ENCODE results near the gene SLC9A9. TPM values are rescaled to one million over a fixed set of nuclear protein-coding genes. Genes with fewer than 3 reads are reported as not detected.
"Not testable (repeated sequence)": the region's sequence is repeated elsewhere in the genome, so short reads cannot be mapped to it uniquely, and the experiment has no call there.

The SLC9A9 gene
- total RNA-seq, 2 experiments from 2014 or later, result 13.8 to 16.4 TPM

GRCh38 chr3:143819890-143820289, 28.4 kb downstream of the SLC9A9 start:
- no peaks in the 10 kb centered on the region for H3K9me3 Mint-ChIP-seq
- peaks cover under 1% of the 10 kb centered on the region for H3K36me3 Mint-ChIP-seq (ENCODE audit: low read depth)
- no peak overlapping the region for H3K27ac Mint-ChIP-seq
- ChIA-PET CTCF (no interaction called here), POLR2A (no interaction called here)
- no peaks in the 10 kb centered on the region for H3K27me3 Mint-ChIP-seq
- no peak for DNase-seq
- H3K4me3 Mint-ChIP-seq, result no peak overlapping the region
- H3K4me1 Mint-ChIP-seq, result peaks cover 35% of the 10 kb centered on the region

- Mint-ChIP-seq H3K4me1 (peaks cover 19% of the 10 kb centered on the region), H3K9me3 (no peaks in the 10 kb centered on the region), H3K4me3 (no peak overlapping the region), H3K36me3 (ENCODE audit: low read depth) (peaks cover 5% of the 10 kb centered on the region), H3K27me3 (no peaks in the 10 kb centered on the region), H3K27ac (no peak overlapping the region)
- peak; percentile 10 for DNase-seq
- POLR2A ChIA-PET, result no interaction called here
- CTCF ChIA-PET, result no interaction called here
Measured at GRCh38 chr3:143814443-143814889, 33.8 kb downstream of the SLC9A9 start.

- ChIA-PET POLR2A (no interaction called here), CTCF (no interaction called here)
- Mint-ChIP-seq H3K4me1 (peaks cover 19% of the 10 kb centered on the region), H3K27ac (no peak overlapping the region), H3K9me3 (no peaks in the 10 kb centered on the region), H3K36me3 (ENCODE audit: low read depth) (peaks cover 5% of the 10 kb centered on the region), H3K4me3 (no peak overlapping the region), H3K27me3 (no peaks in the 10 kb centered on the region)
- DNase-seq, result no peak
Measured at GRCh38 chr3:143812481-143812880, 35.8 kb downstream of the SLC9A9 start.

GRCh38 chr3:143811602-143812001, 36.7 kb downstream of the SLC9A9 start:
- no peak for DNase-seq
- Mint-ChIP-seq H3K4me3 (no peak overlapping the region), H3K4me1 (peaks cover 19% of the 10 kb centered on the region), H3K27ac (no peak overlapping the region), H3K27me3 (no peaks in the 10 kb centered on the region), H3K9me3 (no peaks in the 10 kb centered on the region), H3K36me3 (ENCODE audit: low read depth) (peaks cover 5% of the 10 kb centered on the region)
- ChIA-PET CTCF (no interaction called here), POLR2A (no interaction called here)

GRCh38 chr3:143810953-143811265, 37.4 kb downstream of the SLC9A9 start:
- ChIA-PET POLR2A (no interaction called here), CTCF (no interaction called here)
- no peaks in the 10 kb centered on the region for H3K9me3 Mint-ChIP-seq

GRCh38 chr3:143810166-143810952, 37.9 kb downstream of the SLC9A9 start:
- CTCF ChIA-PET, result no interaction called here
- no peak overlapping the region for H3K27ac Mint-ChIP-seq
- no peaks in the 10 kb centered on the region for H3K27me3 Mint-ChIP-seq

More at GRCh38 chr3:143810953-143811265, 37.4 kb downstream of the SLC9A9 start:
- H3K36me3 Mint-ChIP-seq (ENCODE audit: low read depth), result peaks cover 5% of the 10 kb centered on the region
- H3K4me3 Mint-ChIP-seq, result no peak overlapping the region
- DNase-seq, result no peak
- H3K27ac Mint-ChIP-seq, result no peak overlapping the region
- H3K4me1 Mint-ChIP-seq, result peaks cover 19% of the 10 kb centered on the region
- no peaks in the 10 kb centered on the region for H3K27me3 Mint-ChIP-seq

DNA sequence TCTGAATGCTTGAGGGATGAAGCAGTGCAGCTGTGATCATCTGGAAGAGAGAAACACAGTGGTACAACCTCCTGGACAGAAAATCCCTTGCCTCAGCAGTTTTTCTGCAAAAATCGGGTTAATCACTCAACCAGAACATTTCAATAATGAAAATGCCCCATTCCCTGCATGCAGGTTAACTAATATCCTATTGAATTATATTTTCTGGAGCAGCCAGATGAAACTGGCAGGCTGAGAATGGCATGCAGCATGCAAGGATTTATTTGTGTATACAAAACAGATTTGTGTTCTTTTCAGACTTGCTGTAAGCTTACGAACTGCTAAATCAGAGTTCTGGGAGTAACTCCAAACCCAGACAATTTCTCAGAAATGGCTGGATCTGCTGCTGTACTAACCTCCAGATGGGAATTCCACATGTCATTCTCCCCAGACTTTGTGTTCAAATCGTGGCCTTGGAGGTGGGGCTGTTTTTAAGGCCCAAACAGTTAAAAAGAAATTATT, 39.1 kb downstream of the SLC9A9 start:
- H3K27ac Mint-ChIP-seq, result no peak overlapping the region
- H3K4me3 Mint-ChIP-seq, result no peak overlapping the region
- ChIA-PET CTCF (no interaction called here), POLR2A (no interaction called here)
- DNase-seq, result no peak
- H3K36me3 Mint-ChIP-seq (ENCODE audit: low read depth), result no peaks in the 10 kb centered on the region
- no peaks in the 10 kb centered on the region for H3K9me3 Mint-ChIP-seq
- H3K4me1 Mint-ChIP-seq, result peaks cover 8% of the 10 kb centered on the region
- H3K27me3 Mint-ChIP-seq, result no peaks in the 10 kb centered on the region

More at GRCh38 chr3:143810166-143810952, 37.9 kb downstream of the SLC9A9 start:
- peaks cover 19% of the 10 kb centered on the region for H3K4me1 Mint-ChIP-seq
- POLR2A ChIA-PET, result no interaction called here
- H3K9me3 Mint-ChIP-seq, result no peaks in the 10 kb centered on the region
- H3K36me3 Mint-ChIP-seq (ENCODE audit: low read depth), result peaks cover 5% of the 10 kb centered on the region
- DNase-seq, result no peak
- no peak overlapping the region for H3K4me3 Mint-ChIP-seq

DNA sequence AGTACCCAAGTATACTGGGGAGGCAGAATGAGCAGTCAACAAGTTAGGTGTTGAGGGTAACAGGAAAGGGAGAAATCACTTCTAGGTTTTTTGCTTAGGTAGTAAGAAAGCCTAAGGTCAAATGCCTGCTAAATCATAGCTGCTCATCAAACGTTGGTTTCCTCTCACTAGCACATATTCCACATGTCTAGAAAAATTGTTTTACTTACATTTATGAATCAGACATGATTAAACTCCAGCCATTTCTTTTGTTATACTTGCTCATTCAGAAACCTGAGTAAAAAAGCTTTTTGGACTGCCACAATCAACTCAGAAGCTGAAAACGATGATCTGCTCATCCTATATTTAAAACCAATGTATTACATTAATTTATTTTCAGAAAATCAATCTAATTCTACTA, 40.2 kb downstream of the SLC9A9 start:
- no peaks in the 10 kb centered on the region for H3K27me3 Mint-ChIP-seq
- CTCF ChIA-PET, result no interaction called here
- DNase-seq, result no peak
- H3K36me3 Mint-ChIP-seq (ENCODE audit: low read depth), result no peaks in the 10 kb centered on the region
- no peak overlapping the region for H3K4me3 Mint-ChIP-seq
- H3K9me3 Mint-ChIP-seq, result no peaks in the 10 kb centered on the region
- POLR2A ChIA-PET, result no interaction called here
- no peak overlapping the region for H3K27ac Mint-ChIP-seq
- no peaks in the 10 kb centered on the region for H3K4me1 Mint-ChIP-seq

GRCh38 chr3:143806038-143806437, 42.2 kb downstream of the SLC9A9 start:
- Mint-ChIP-seq H3K4me1 (no peaks in the 10 kb centered on the region), H3K4me3 (no peak overlapping the region), H3K27ac (no peak overlapping the region), H3K27me3 (no peaks in the 10 kb centered on the region), H3K36me3 (ENCODE audit: low read depth) (no peaks in the 10 kb centered on the region), H3K9me3 (no peaks in the 10 kb centered on the region)
- CTCF ChIA-PET, result interaction anchor here (0.9 kb wide), 1 partner anchor 16 kb away, joined by 3 read pairs; no protein-coding TSS in a partner anchor
- no peak for DNase-seq
- POLR2A ChIA-PET, result interaction anchor here (0.7 kb wide), 1 partner anchor 17 kb away, joined by 4 read pairs; no protein-coding TSS in a partner anchor

GRCh38 chr3:143805476-143805875, 42.8 kb downstream of the SLC9A9 start:
- DNase-seq; H3K9me3 Mint-ChIP-seq; H3K4me1 Mint-ChIP-seq; H3K4me3 Mint-ChIP-seq; H3K27ac Mint-ChIP-seq; H3K27me3 Mint-ChIP-seq; H3K36me3 Mint-ChIP-seq (ENCODE audit: low read depth): not testable (repeated sequence)
- POLR2A ChIA-PET, result interaction anchor here (0.7 kb wide), 1 partner anchor 17 kb away, joined by 4 read pairs; no protein-coding TSS in a partner anchor
- CTCF ChIA-PET, result interaction anchor here (0.9 kb wide), 1 partner anchor 17 kb away, joined by 3 read pairs; no protein-coding TSS in a partner anchor

DNA sequence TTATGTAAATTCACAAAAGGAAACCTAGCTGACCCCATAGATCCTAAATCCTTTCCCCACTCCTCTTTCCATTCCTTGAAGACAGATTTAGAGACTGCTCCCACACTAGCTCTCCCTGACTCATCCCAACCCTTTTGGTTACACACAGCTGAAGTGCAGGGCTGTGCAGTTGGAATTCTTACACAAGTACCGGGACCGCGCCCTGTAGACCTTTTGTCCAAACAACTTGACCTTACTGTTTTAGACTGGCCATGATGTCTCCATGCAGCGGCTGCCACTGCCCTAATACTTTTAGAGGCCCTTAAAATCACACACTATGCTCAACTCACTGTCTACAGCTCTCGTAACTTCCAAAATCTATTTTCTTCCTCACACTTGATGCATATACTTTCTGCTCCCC, 47.2 kb downstream of the SLC9A9 start:
- H3K27me3 Mint-ChIP-seq; H3K36me3 Mint-ChIP-seq (ENCODE audit: low read depth); DNase-seq; H3K9me3 Mint-ChIP-seq; H3K4me3 Mint-ChIP-seq; POLR2A ChIA-PET; H3K4me1 Mint-ChIP-seq; H3K27ac Mint-ChIP-seq; CTCF ChIA-PET: not testable (repeated sequence)

GRCh38 chr3:143798151-143798550, 50.1 kb downstream of the SLC9A9 start:
- CTCF ChIA-PET; H3K27me3 Mint-ChIP-seq; H3K36me3 Mint-ChIP-seq (ENCODE audit: low read depth); H3K27ac Mint-ChIP-seq; H3K4me3 Mint-ChIP-seq; H3K9me3 Mint-ChIP-seq; POLR2A ChIA-PET; DNase-seq; H3K4me1 Mint-ChIP-seq: not testable (repeated sequence)

- DNase-seq, result no peak
- Mint-ChIP-seq H3K4me3 (no peak overlapping the region), H3K27ac (no peak overlapping the region), H3K27me3 (no peaks in the 10 kb centered on the region), H3K4me1 (no peaks in the 10 kb centered on the region), H3K36me3 (ENCODE audit: low read depth) (peaks cover 18% of the 10 kb centered on the region), H3K9me3 (peaks cover 10% of the 10 kb centered on the region)
- ChIA-PET POLR2A (interaction anchor here (0.6 kb wide), 1 partner anchor 11 kb away, joined by 3 read pairs; no protein-coding TSS in a partner anchor), CTCF (no interaction called here)
Measured at GRCh38 chr3:143795874-143796273, 52.4 kb downstream of the SLC9A9 start.
